GM19452 (cell line): ENCODE data around the gene ZNF506.
"Not testable (repeated sequence)": the region's sequence is repeated elsewhere in the genome, so short reads cannot be mapped to it uniquely, and the experiment has no call there.

Source experiments
- ATAC-seq: cut with Tn5 transposase; IDR thresholded peaks from one replicate; pipeline ENCODE4 v1.9.1; 2021; ENCODE audit not compliant: unreplicated experiment

ZNF506 gene

DNA sequence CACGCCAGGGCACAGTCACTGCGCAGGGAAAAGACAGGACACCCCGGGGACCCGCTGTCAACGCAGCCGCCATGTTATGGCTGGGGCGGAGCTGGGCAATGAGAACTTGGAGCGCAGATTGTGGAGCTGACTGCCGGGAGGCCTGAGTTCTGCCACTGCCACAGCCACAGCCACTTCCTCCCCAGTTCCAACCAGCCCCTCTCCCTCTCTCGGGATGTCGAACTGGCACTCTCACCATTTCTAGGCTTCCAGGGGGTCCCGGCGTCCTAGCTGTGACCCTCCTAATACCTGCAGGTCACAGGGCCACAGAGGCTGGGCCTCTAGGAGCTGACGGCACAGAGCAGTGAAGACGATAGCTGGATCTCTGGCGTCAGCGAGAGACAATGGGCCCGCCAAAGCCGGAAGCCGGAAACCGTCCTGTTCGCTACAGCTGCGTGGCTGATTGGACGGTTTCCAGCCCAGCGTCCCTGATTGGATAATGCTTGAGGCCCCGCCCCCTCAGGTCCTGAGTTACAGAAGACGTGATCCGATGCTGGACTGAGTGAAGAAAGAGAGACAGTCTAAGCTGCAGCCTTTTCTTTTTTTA is at the start of gene ZNF506:
TSS of gene ZNF506 (minus strand) at position 385 of the 586 bp plus-strand sequence. CDS start at position 238, 147 bp downstream.
- ATAC-seq: peak; percentile 87

DNA sequence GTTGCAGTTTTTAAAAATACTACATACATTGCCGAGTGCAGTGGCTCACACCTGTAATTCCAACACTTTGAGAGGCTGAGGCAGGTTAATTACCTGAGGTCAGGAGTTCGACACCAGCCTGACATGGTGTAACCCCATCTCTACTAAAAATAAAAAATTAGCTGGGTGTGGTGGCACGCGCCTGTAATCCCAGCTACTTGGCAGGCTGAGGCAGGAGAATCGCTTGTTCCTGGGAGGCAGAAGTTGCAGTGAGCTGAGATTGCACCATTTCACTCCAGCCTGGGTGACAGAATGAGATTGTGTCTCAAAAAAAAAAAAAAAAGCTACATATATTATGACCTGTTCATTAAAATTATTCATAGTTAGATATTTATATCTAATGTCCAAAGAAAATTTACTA is 48.5 kb upstream of the ZNF506 start:
- not testable (repeated sequence) for ATAC-seq

GRCh38 chr19:19866611-19867248 is 45.2 kb upstream of the ZNF506 start:
- no peak for ATAC-seq

DNA sequence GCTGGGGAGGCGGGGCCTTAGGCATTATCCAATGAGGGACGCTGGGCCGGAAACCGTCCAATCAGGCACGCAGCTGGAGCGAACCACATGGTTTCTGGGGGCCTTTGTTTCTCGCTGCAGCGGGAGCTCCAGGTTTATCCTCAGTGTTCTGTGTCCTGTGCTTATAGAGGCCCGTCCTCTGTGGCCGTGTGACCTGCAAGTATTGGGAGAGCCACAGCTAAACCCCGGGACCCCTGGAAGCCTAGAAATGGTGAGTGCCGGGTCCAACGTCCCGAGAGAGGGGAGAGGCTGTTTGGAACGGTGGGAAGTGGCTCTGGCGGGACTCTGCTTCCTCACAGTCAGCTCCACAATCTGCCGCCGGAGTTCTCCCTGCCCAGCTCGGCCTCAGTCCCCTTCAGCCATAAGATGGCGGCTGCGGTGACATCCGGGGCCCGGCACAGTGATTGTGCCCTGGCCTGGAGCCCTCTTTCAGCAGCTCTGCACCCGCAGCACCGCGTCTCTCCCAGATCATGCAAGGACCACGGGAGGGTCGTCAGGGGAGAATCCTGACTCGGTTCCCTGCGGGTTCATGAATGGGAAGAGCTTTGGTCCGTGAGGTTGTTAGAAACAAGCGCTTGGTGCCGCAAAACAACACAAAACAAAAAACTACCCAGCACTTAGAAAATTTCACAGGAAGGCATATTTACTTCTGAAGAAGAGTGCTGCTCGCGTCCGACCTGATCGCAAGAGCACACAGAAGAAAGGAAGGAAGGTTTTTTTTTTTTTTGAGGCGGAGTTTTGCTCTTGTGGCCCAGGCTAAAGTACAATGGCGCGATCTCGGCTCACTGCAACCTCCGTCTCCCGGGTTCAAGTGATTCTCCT is 44.4 kb upstream of the ZNF506 start, which contains the start of gene ZNF253:
TSS of gene ZNF253 (plus strand) at position 133 of the 861 bp plus-strand sequence. CDS start at position 248, 115 bp downstream.
- peak; percentile 91 for ATAC-seq

- no peak for ATAC-seq
Observed at GRCh38 chr19:19860756-19861390, 39.3 kb upstream of the ZNF506 start.

DNA sequence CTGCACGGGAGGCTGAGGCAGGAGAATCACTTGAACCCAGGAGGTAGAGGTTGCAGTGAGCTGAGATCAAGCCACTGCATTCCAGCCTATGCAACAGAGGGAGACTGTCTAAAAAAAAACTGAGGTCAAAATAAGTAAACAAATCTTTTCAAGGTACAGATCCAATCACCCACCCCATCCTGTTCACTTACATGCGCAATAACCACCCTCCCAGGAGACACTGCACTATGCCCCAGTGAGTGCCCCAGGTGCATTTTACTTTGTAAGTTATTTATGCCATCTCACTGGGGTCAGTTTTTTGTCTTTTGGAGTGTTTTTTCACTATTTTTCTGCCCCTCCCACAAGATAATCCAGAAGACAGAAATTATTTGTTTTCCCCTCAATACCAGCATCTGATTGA is 37.2 kb upstream of the ZNF506 start:
- ATAC-seq: no peak

DNA sequence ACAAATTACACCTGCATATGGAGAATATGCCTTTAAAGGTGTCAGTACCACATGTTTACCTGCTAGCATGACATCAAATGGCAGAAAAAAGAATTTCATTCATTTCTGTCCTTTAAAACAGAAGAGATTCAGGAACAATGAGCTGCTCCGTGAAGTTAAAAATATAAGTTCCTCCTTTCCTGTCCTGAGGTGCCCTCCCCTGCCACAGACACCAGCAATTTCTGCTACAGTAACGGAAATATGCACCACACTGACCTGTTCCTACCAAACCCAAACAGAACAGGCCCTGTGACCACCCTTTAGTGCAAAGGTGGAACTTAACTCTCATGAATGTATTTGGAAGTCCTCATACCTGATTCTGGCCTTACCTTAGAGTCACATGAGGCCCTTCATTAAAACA is 30.2 kb upstream of the ZNF506 start:
- ATAC-seq: not testable (repeated sequence)

GRCh38 chr19:19849056-19849455 is 27.5 kb upstream of the ZNF506 start:
- ATAC-seq: no peak

DNA sequence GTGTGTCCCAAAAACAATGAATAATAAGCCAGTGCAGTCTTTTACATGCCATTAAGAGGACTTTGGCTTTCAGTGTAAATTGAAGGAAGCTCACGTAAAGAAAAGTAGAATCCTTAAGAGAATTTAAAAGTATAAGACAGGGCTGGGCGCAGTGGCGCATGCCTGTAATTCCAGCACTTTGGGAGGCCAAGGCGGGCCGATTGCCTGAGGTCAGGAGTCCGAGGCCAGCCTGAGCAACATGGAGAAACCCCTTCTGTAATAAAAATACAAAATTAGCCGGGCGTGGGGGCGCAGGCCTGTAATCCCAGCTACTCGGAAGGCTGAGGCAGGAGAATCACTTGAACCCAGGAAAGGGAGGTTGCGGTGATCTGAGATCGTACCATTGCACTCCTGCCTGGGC is 26.2 kb upstream of the ZNF506 start:
- ATAC-seq: no peak

GRCh38 chr19:19835560-19836038 is 14.0 kb upstream of the ZNF506 start:
- ATAC-seq: no peak

GRCh38 chr19:19826875-19827274 is 5.3 kb upstream of the ZNF506 start:
- ATAC-seq: no peak

DNA sequence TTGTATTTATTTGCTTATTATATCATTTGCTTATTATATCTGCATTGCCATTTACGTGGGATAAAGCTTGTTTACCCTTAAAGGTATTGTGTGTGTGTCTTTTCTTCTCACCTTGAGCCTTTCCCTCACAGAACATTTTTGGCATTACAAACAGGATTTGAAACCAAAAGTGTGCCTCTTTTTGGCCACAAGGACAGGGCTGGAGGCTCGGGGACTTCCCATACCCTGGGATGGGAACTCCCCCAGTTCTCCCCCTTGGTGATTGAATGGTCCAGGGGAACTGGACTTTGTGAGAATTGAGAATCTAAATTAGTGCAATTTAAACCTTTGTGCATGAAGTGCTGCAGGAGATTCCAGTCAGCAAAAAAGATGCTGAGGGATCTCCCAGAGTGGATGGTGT is 2.4 kb upstream of the ZNF506 start:
- ATAC-seq: no peak

DNA sequence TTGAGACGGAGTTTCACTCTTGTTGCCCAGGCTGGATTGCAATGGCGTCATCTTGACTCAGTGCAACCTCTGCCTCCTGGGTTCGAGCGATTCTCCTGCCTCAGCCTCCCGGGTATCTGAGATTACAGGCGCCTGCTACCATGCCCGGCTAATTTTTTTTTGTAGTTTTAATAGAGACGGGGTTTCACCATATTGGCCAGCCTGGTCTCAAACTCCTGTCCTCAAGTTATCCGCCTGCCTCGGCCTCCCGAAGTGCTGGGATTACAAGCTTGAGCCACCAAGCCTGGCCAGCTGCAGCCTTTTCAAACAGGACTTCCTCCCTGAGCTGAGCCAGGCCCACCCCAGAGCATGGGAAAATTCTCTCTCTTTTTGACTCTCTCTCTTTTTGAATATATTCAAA is 426 bp upstream of the ZNF506 start:
- ATAC-seq: not testable (repeated sequence)

DNA sequence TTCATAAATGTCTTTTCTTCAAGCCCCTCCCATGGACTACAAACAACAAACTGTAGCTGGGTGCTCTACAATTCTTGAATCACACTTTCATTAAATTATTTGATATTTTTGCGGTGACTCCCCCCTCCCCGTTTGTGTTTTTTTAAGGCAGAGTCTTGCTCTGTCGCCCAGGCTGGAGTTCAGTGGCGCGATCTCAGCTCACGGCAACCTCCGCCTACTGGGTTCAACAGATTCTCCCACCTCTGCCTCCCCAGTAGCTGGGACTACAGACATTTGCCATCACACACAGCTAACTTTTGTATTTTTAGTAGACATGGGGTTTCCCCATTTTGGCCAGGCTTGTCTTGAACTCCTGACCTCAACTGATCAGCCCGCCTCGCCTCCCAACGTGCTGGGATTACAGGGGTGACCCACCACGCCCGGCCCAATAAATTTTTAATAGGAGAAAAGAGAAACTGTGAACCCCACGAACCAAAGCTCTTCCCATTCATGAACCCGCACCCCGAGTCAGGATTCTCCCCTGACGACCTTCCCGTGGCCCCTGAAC is 703 bp downstream of the ZNF506 start:
- no peak for ATAC-seq

DNA sequence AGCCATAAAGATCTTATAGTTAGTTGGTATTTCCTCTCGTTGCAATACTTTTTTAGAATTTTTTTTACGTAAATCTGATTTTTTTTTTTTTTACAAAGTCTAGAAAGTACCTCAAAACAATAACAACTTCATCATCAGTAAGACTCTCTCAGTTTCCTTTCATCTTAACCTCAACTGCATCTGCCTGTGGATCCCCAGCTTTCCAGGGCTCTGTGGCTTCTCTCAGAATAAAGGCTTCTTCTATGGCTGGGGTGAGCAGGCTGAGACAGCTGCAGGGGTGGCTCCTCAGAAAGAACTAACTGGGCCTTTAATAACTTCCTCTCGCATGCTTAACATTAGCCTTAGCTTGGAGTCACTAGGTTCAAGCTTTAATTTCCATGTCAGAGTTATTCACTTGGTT is 4.2 kb downstream of the ZNF506 start:
- ATAC-seq: no peak

DNA sequence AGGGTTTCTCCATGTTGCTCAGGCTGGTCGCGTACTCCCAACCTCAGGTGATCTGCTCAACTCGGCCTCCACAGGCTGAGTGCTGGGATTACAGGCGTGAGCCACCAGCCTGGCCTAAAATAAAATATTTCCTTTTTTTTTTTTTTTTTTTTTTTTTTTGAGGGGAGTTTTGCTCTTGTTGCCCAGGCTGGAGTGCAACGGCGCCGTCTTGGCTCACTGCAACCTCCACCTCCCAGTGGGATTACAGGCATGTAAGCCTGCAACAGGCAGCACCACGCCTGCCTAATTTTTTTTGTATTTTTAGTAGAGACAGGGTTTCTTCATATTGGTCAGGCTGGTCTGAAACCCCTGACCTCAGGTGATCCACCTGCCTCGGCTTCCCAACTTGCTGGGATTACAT is 4.9 kb downstream of the ZNF506 start:
- no peak for ATAC-seq

- not testable (repeated sequence) for ATAC-seq
Observed at GRCh38 chr19:19811999-19812398, 9.6 kb downstream of the ZNF506 start.

DNA sequence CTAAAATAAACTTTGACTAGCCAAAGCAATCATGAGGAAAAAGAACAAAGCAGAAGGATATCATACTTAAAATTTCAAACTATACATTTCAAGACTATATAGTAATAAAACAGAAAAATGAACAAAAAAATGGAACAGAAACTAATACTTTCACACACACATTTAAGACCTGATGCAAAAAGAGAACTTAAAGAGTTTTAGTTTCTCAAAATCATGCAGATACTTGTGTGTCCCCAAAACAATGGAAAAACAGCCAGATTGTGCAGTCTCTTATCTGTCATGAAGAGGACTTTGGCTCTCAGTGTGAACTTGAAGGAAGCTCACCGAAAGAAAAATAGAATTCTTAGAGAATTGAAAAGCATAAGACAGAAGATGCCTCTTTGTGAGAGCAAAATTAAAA is 16.1 kb downstream of the ZNF506 start:
- no peak for ATAC-seq

DNA sequence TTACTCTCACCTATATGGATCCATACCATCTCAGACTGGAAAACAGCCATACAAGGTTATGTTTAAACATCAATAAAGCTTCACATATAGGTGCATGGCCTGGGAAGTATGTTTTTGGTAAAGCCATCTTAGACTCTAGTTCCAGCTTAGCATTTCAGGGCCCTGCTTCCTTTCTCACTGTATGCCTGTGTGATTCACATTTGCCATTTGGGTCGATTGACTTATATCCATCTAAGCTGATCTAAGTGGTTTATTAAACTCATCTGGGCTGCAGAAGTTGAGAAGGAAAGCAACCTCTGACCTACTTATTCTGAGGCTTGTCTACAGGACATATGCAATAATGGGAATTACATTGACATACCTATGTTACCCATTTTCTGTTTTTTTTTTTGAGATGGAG is 33.5 kb downstream of the ZNF506 start:
- ATAC-seq: no peak

GRCh38 chr19:19785476-19785875 is 36.1 kb downstream of the ZNF506 start:
- not testable (repeated sequence) for ATAC-seq

GRCh38 chr19:19782783-19783182 is 38.8 kb downstream of the ZNF506 start:
- no peak for ATAC-seq
